Caco-2 (cell line): ENCODE measurements around the gene ATRIP. TPM values are rescaled to one million over a fixed set of nuclear protein-coding genes. Genes with fewer than 3 reads are reported as not detected.
A peak's percentile ranks its signal among the peaks of the same experiment; 100 is the strongest.

Experiments
- BruUV-seq: library from RNA; stranded (reverse); fragments of 400-500 nt; replicated peaks from 2 replicates; lab custom pipeline; 2021; lab: Mats Ljungman, UMichigan
- CTCF ChIA-PET: fragments of 300-600 bp; sonication (Branson Sonifier 250); formaldehyde crosslinking; loops from one replicate; lab custom pipeline; 2022; ENCODE audit warnings: antibody characterized with exemption; lab: Charles Lee
- POLR2A ChIA-PET: fragments of 300-600 bp; sonication (Branson Sonifier 250); formaldehyde crosslinking; loops from one replicate; lab custom pipeline; 2022; ENCODE audit warnings: antibody characterized with exemption; lab: Charles Lee
- DNase-seq, 2 experiments: peaks; one replicate each; pipeline versions ENCODE4 v3.0.0 to v3.0.0-alpha.2; 2020 to 2022
- H3K27me3 ChIP-seq: replicated peaks from 2 replicates; pipeline ENCODE4 v1.6.0; 2011; ENCODE audit warnings: low read length; ENCODE audit not compliant: control insufficient read depth, insufficient read depth
- H3K36me3 ChIP-seq: 2 replicates; pipeline ENCODE4 v1.5.1; 2011; ENCODE audit warnings: low read length; ENCODE audit not compliant: control insufficient read depth, insufficient read depth
- H3K4me1 ChIP-seq: fragments of 250-450 bp; sonication (Bioruptor Pico); 2 replicates; pipeline ENCODE4 v1.5.1; 2020; ENCODE audit warnings: mild to moderate bottlenecking
- H3K4me3 ChIP-seq: 2 replicates; pipeline ENCODE4 v1.5.1; 2011; ENCODE audit warnings: low read depth, mild to moderate bottlenecking, control low read depth, low read length
- H3K9me3 ChIP-seq: fragments of 250-450 bp; sonication (Bioruptor Pico); 2 replicates; pipeline ENCODE4 v1.5.1; 2020; ENCODE audit warnings: mild to moderate bottlenecking, moderate library complexity
- H3K27ac Mint-ChIP-seq: one replicate; pipeline ENCODE4 v1.8.0; 2022; ENCODE audit warnings: mixed read lengths; ENCODE audit not compliant: unreplicated experiment
- H3K27me3 Mint-ChIP-seq: one replicate; pipeline ENCODE4 v1.8.0; 2022; ENCODE audit warnings: mixed read lengths; ENCODE audit not compliant: insufficient read depth, unreplicated experiment
- H3K36me3 Mint-ChIP-seq: one replicate; pipeline ENCODE4 v1.8.0; 2022; ENCODE audit warnings: mild to moderate bottlenecking, mixed read lengths; ENCODE audit not compliant: insufficient read depth, unreplicated experiment
- H3K4me1 Mint-ChIP-seq: one replicate; pipeline ENCODE4 v1.8.0; 2022; ENCODE audit warnings: low read depth, mixed read lengths; ENCODE audit not compliant: unreplicated experiment
- H3K4me3 Mint-ChIP-seq: one replicate; pipeline ENCODE4 v1.8.0; 2022; ENCODE audit warnings: mild to moderate bottlenecking, moderate library complexity, mixed read lengths; ENCODE audit not compliant: unreplicated experiment
- H3K9me3 Mint-ChIP-seq: one replicate; pipeline ENCODE4 v1.8.0; 2022; ENCODE audit warnings: mixed read lengths; ENCODE audit not compliant: unreplicated experiment
- intact Hi-C: fragments of 100-400 bp; cut with micrococcal nuclease; formaldehyde crosslinking; loops from one replicate; pipeline ENCODE4 v1.10.0; 2022; ENCODE audit not compliant: unreplicated experiment
- total RNA-seq: library from RNA; stranded (reverse); gene quantifications from 2 replicates; pipeline ENCODE4 v1.2.3, GENCODE V29; 2022
- TF ChIP-seq, protein P1 (sequence below), 2 experiments: fragments of 200-600 bp in 1 of 2; IDR thresholded peaks; 1 replicate in 1 of 2; 2 replicates in 1 of 2; pipeline versions ENCODE4 v1.5.1 to v1.8.0; 2011 to 2022; ENCODE audit warnings: antibody characterized with exemption in 1 of 2, control low read depth in 1 of 2, inconsistent platforms in 1 of 2, low read depth in 1 of 2, low read length in 1 of 2, mild to moderate bottlenecking in 1 of 2, moderate library complexity in 1 of 2; ENCODE audit not compliant: insufficient read depth in 1 of 2, severe bottlenecking in 1 of 2, unreplicated experiment in 1 of 2

Gene ATRIP
- total RNA-seq, 1 experiment from 2014 or later, result 15.9 TPM

DNA sequence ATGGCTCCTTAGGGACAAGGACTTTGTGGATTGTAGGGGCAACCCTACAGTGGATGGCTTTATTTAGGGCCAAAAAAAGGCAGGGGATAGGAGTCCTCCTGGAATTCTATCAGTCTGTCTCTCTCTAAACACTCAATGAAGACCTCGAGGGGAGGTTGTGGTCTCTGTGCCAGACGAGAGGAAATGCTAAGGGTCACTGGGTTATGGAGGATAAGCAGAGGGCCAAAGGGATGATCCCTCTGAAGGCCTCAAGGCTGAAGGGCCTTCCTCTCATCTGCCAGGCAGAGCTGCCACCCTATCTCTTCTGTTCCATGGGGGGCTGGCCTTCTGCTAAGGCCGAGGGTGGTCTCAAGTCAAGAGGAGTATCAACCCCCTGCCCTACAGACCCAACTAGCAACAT is 43.6 kb upstream of the ATRIP start:
- DNase-seq, result no peak
- Histone ChIP-seq H3K4me3 (no peak overlapping the region), H3K9me3 (no peaks in the 10 kb centered on the region), H3K36me3 (peaks cover 5% of the 10 kb centered on the region), H3K27me3 (no peaks in the 10 kb centered on the region), H3K4me1 (no peaks in the 10 kb centered on the region)
- intact Hi-C loops, result no loop called here
- POLR2A ChIA-PET, result no interaction called here
- BruUV-seq, result no TSS peak
- CTCF ChIA-PET, result interaction anchor here (0.8 to 12.8 kb wide), 2 partner anchors 16 to 32 kb away, joined by 3 to 405 read pairs; no protein-coding TSS in a partner anchor
- no peaks in the 10 kb centered on the region for H3K9me3 Mint-ChIP-seq
- TF ChIP-seq, protein P1, sequence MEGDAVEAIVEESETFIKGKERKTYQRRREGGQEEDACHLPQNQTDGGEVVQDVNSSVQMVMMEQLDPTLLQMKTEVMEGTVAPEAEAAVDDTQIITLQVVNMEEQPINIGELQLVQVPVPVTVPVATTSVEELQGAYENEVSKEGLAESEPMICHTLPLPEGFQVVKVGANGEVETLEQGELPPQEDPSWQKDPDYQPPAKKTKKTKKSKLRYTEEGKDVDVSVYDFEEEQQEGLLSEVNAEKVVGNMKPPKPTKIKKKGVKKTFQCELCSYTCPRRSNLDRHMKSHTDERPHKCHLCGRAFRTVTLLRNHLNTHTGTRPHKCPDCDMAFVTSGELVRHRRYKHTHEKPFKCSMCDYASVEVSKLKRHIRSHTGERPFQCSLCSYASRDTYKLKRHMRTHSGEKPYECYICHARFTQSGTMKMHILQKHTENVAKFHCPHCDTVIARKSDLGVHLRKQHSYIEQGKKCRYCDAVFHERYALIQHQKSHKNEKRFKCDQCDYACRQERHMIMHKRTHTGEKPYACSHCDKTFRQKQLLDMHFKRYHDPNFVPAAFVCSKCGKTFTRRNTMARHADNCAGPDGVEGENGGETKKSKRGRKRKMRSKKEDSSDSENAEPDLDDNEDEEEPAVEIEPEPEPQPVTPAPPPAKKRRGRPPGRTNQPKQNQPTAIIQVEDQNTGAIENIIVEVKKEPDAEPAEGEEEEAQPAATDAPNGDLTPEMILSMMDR (IDR thresholded peaks at IDR 0.05; ENCODE audit: insufficient read depth in 1 of 2, low read depth in 1 of 2, low read length in 1 of 2, severe bottlenecking in 1 of 2, unreplicated experiment in 1 of 2), result no peak
- no peaks in the 10 kb centered on the region for H3K27me3 Mint-ChIP-seq
- H3K4me1 Mint-ChIP-seq, result peaks cover 11% of the 10 kb centered on the region
- H3K36me3 Mint-ChIP-seq, result peaks cover 69% of the 10 kb centered on the region
- no peak overlapping the region for H3K27ac Mint-ChIP-seq
- no peak overlapping the region for H3K4me3 Mint-ChIP-seq

DNA sequence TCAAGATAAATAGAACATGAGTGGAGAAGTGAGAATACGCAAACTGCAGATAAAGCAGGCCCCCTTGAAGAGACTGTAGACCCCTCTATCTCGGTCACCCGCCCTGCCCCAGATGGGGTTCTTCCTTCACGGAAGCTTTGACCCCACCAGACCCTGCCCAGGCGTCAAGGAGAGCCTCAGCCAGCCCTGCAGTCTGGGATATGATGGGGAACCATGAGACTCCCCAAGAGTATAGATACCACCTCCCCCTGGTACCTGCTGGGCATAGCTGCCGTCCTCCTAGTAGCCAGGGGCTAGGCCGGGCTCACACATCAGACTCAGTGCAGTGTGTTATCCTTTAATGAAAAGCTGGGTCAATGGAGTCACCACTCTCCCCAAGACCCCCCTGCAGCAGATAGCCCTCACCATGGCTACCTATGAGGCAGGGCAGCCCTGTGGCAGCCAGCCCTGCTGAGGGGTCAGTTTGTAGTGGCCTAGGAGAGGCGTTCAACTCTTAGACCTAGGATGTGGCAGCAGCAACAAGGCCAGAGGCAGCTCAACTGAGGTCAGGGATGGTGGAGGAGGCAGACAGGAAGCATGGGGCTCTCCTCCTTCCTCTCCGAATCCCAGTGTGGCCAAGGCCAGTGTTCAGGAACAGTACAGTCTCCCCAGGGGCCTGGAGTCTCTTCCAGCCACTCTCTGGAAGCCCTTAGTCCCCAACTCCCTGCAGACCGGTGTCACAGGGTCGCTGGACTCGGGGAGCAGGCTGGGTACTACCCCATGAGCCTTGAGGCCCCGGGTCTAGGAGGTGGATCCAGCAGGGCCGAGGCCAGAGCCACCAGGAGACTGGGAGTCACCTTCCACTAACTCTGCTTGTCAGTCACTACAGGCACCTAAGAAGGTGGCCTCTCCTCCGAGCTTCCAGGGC is 42.8 kb upstream of the ATRIP start:
- TF ChIP-seq, protein P1 (IDR thresholded peaks at IDR 0.05; ENCODE audit: insufficient read depth in 1 of 2, low read depth in 1 of 2, low read length in 1 of 2, severe bottlenecking in 1 of 2, unreplicated experiment in 1 of 2), result no peak
- Mint-ChIP-seq H3K36me3 (peaks cover 74% of the 10 kb centered on the region), H3K9me3 (no peaks in the 10 kb centered on the region), H3K4me1 (peaks cover 11% of the 10 kb centered on the region), H3K27me3 (no peaks in the 10 kb centered on the region), H3K27ac (no peak overlapping the region), H3K4me3 (no peak overlapping the region)
- BruUV-seq, result no TSS peak
- Histone ChIP-seq H3K9me3 (no peaks in the 10 kb centered on the region), H3K36me3 (peaks cover 5% of the 10 kb centered on the region), H3K4me1 (no peaks in the 10 kb centered on the region), H3K27me3 (no peaks in the 10 kb centered on the region), H3K4me3 (no peak overlapping the region)
- ChIA-PET CTCF (interaction anchor here (12.8 kb wide), 1 partner anchor 31 kb away, joined by 405 read pairs; no protein-coding TSS in a partner anchor), POLR2A (no interaction called here)
- DNase-seq, result peak in 1 of 2 experiments; percentile 32
- intact Hi-C loops, result no loop called here

DNA sequence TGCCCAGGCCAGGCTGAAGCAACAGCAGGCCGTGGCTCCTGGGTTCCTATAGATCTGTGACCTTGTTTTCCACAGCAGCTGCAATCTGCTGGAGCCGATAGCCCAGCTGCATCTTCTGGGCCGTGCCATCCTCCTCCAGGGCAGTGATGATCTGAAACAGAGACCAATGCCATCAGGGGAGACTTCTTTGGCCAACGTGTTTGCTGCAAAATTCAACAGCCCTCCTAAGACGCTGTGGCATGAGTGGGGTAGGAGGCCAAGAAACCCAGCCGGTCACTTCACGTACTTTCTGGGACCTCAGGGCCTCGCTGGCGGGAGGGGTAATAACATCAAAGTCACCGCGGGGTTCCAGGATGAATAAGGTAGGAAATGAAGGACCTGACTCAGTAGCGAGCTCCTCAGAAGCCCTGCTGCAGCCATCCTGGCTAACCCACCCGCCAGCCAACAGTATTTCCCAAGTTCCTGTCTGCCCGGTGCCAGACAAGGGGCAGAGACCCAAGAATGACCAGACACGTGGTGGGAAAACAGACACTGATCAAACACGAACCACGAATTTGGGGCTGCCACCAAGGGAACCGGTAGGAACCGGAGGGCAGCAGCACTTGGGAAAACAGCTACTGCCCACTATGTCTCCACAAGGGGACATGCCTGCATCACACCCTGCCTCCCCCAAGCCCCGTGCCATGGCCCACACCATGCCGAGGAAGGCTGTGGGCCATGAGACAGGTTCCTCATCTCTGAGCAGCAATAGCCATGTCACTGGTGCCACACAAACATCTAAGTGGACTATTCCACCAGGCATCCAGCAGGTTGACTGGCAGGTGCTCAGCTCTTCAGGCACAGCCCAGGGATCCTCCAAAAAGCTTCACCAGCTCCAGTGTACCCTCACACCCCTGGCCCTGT is 41.8 kb upstream of the ATRIP start:
- H3K4me1 ChIP-seq, result no peaks in the 10 kb centered on the region
- POLR2A ChIA-PET, result no interaction called here
- no peak overlapping the region for H3K4me3 Mint-ChIP-seq
- H3K4me3 ChIP-seq, result no peak overlapping the region
- H3K36me3 Mint-ChIP-seq, result peaks cover 69% of the 10 kb centered on the region
- H3K27ac Mint-ChIP-seq, result no peak overlapping the region
- H3K4me1 Mint-ChIP-seq, result peaks cover 7% of the 10 kb centered on the region
- TF ChIP-seq, protein P1 (IDR thresholded peaks at IDR 0.05; ENCODE audit: insufficient read depth in 1 of 2, low read depth in 1 of 2, low read length in 1 of 2, severe bottlenecking in 1 of 2, unreplicated experiment in 1 of 2), result no peak
- no peaks in the 10 kb centered on the region for H3K9me3 Mint-ChIP-seq
- intact Hi-C loops, result no loop called here
- BruUV-seq, result no TSS peak
- no peaks in the 10 kb centered on the region for H3K9me3 ChIP-seq
- CTCF ChIA-PET, result interaction anchor here (12.8 kb wide), 1 partner anchor 30 kb away, joined by 405 read pairs; no protein-coding TSS in a partner anchor
- peaks cover 5% of the 10 kb centered on the region for H3K36me3 ChIP-seq
- H3K27me3 Mint-ChIP-seq, result no peaks in the 10 kb centered on the region
- peak in 1 of 2 experiments; percentile 23 for DNase-seq
- H3K27me3 ChIP-seq, result no peaks in the 10 kb centered on the region
